A549 treated with AZD2906 at 1 μM for 4 hours (cell line): ENCODE measurements around the gene CSNK2B. TPM values are rescaled to one million over a fixed set of nuclear protein-coding genes. Genes with fewer than 3 reads are reported as not detected.

Source experiments
- total RNA-seq: library from RNA; stranded (reverse); fragments of 200-300 nt; extraction: Qiagen RNA extraction; gene quantifications from 5 replicates; pipeline ENCODE4 v1.2.3, GENCODE V29; 2022

Gene CSNK2B
- total RNA-seq = 169 to 183 TPM (median 179 TPM) in 5 replicates

DNA sequence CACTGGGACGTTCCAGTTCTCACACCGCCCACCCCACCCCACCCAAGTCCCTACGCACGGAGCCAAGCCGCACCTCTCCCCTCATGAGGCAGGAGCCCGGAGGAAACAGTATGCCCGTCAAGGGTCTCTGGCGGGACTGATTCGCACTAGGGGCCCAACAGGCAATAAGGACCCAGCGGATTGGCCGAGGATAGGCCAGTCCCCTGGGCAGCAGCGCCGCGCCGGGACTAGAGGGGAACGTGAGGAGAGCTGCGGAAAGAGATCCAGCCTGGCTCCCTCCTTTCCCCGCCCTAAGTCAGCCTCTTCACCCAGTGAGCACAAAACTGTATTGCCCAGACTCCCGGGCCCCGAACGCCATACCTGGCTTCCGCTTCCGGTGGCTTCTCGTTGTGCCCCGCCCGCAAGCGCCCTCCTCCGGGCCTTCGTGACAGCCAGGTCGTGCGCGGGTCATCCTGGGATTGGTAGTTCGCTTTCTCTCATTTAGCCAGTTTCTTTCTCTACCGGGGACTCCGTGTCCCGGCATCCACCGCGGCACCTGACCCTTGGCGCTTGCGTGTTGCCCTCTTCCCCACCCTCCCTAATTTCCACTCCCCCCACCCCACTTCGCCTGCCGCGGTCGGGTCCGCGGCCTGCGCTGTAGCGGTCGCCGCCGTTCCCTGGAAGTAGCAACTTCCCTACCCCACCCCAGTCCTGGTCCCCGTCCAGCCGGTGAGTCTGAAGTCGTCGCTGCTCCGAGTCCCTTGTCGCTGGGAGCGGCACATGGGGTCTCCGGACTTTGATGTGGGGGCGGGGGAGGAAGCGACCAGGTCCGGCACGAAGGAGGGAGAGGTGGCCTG lies at the start of gene CSNK2B:
CSNK2B (plus strand) TSS at position 580 of the 836 bp plus-strand sequence. CDS start 752 bp downstream, outside the sequence.

DNA sequence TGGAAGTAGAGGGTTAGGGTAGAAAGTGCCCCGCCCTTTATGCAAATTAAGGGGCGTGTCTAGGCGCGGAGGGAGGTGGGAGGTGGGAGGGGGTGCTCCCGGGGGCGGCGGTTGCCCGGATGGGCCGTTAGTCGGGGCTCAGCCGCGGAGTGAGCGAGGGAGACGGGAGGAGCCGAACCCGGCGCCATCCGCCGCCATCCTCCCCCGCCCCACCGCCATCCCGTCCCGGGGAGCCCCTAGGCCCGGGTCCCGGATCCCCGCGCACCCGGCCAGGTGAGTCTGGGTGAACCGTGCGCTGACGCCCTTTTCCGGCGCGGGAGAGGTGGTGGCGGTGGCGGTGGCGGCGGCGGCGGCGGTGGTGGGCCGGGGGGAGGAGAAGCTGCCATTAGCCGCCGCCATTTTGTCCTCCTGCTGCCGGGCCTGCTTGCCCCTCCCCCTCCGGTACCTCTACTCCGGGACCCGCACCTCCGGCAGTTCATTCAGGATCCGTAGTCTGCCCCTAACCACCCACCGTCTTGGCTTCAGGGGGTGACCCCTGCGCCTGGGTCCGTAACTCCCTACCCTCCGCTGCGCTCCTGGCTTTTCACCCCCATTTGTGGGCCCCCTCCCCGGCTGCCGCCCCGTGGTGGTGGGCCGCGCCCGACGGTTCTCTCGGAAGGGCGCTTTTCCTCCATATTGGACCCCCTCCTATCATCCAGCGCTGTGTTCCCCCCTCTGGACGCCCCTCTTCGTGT lies 45.1 kb upstream of the CSNK2B start, which contains the start of gene PRRC2A:
PRRC2A (plus strand) TSS at position 130 of the 734 bp plus-strand sequence. CDS start 2,075 bp downstream, outside the sequence.

DNA sequence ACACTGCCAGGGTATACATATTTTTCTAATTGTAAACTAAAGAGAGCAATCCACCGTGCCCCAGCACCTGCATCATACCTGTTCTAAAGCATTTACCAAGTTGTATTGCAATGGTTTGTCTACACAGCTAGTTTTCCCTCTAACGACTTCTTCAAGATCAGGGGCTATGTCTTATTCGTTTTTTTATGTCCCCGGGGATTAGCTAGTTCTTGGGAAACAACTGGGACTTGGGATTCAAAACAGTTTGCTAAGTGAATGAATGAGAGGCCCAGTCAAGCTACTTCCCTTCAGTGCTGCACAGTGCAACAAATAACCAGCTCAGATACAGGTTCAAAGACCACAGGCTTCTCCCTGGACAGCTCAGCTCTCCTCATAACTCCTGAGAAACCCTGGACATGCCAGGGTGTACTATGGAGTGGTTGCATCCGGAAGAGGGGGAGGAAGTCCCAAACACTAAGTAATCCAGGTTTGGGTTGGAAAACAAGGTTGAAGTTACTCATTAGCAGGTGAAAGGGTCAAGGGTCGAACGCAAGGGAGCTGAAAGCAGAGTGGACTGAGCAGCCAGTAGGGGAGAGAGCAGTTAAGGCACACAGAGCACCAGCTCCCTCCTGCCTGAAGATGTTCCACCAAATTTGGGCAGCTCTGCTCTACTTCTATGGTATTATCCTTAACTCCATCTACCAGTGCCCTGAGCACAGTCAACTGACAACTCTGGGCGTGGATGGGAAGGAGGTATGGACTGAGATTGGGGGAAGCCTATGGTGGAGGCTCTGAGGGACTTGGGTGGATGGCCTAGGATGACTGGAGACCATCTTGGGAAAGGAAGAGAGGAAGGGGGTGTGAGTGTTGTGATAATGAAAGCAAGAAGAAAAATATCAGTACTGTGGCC lies 10.3 kb upstream of the CSNK2B start, which contains the start of gene APOM:
APOM (plus strand) TSS at position 546 of the 889 bp plus-strand sequence; CDS start at position 619, 73 bp downstream.

DNA sequence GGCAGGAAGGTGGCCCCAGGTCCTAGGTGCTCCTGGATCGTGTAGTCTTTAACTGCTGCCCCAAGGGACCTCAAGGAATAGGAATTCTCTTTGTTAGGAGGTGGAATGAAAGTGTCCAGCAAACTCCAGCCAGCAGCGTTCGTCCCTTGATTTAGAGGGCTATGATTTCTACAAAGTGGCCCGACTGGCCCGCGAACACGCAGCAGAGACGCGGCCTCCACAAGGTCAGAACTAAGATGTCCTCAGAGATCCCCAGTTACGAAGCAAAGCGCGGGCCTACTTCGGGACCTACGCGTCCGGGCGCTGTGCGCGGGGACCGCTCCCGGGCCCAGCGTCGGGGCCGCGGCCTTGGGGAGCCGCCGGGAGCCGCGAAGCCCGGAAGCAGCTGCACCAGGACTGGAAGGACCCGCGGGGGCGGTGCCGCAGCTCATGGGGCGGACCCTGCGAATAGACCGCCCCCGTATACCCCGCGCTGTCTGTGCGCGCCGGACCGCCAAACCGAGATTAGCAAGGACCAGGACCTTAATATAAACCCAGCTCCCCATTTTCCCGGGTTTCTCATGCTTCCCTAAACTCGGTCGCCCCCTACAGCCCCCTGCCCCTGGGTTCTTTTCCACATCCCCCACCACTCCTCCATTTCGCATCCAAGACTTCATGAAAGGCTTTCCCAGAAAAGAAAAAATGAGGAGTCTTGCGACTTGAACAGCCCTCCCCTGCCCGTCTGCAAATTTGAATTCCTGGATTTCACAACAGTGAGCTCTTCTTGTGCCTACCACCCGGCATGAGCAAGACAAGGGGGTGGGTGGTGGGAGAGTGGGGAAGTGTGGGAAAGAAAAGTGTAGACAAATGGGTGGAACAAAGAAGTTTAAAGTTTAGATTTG lies 5.3 kb upstream of the CSNK2B start, which contains the start of gene C6orf47:
C6orf47 (minus strand) TSS at position 398 of the 881 bp plus-strand sequence. CDS start 831 bp downstream, outside the sequence.

DNA sequence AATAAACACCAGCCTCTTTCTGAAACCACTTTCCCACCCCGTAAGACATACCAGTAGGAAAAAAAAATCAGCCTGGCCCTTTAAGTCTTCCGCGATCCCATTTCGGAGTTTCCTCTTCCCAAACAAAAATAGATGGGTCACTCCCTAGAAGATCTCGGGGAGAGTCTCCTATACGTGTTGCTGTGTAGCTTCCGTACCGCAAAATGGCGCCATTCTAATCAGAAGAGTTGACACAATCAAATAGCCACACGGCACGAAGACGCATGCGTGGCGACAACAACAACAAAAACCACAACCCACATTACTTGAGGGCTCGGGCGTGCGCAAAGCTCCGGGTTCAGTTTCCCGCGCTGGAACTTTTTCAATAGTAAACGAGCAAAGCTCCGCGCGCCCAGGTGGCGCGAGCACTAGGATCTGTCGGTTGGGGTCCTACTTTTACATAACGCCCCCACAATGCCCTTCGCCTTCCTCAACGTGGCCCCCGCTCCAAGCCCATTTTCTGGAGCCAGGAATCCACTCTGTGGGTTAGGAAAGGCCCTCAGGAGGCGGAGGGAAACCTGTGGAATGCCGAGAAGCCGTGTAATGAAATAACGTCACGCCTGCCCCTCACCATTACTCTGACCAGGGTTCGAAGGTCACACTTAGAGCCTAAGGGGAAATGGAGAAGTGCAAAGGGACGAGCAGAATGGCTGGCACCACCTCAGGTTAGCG lies 935 bp upstream of the CSNK2B start, which contains the start of gene GPANK1:
GPANK1 (minus strand) TSS at position 208 of the 711 bp plus-strand sequence. CDS start 519 bp downstream, outside the sequence.

DNA sequence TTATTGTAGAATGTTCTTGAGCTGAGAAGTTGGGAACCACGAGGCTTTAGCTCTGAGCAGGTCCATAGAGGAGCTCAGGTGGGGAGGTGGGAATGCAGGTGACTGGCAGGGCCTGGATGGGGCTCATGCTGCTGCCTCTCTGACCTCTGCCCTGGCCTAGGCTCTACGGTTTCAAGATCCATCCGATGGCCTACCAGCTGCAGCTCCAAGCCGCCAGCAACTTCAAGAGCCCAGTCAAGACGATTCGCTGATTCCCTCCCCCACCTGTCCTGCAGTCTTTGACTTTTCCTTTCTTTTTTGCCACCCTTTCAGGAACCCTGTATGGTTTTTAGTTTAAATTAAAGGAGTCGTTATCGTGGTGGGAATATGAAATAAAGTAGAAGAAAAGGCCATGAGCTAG lies 3.8 kb downstream of the CSNK2B start, which contains the start of gene LY6G5B:
LY6G5B (plus strand) TSS at position 301 of the 400 bp plus-strand sequence. CDS start 975 bp downstream, outside the sequence.

DNA sequence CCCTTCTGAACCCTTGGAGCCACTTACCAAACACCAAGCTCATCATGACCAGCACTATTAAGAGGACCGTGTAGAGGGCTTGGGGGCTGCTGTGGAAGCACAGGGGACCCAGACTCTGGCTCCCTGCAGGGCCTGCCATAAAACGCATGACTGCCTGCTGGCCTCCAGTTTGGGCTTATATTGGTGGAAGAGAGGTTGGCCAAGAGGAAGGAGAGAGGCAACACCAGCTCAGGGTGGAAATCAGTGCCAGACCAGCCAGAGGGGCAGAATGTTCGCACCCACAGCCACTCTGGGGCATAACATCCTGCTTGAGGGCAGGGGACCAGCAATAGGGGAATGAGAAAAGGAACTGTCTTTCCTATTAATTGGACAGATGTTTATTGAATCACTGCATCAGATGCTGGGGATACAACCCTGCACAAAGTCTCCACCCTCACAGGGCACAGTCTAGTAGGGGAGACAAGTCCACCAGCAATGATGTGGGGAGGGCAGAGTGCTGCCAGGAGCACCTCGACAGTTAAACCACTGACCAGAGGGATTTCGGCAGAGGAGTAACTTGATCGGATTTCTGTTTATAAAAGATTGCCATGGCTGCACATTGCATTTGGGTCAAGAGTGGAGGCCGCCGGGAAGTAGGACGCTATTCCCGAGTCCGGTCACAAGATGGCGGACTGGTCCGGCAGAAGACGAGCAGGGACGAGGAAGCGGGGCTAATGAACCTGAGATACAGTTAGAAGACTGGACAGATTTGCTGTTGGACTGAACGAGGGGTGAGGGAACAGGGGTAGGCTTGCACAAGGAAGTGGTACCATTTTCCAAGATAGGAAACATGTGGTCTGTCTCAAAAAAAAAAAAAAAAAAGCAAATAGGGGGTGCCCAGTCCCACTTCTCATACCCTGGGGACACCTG lies 14.6 kb downstream of the CSNK2B start, which contains the start of gene LY6G5C:
LY6G5C (minus strand) TSS at position 842 of the 909 bp plus-strand sequence; CDS start at position 148, 694 bp downstream.

DNA sequence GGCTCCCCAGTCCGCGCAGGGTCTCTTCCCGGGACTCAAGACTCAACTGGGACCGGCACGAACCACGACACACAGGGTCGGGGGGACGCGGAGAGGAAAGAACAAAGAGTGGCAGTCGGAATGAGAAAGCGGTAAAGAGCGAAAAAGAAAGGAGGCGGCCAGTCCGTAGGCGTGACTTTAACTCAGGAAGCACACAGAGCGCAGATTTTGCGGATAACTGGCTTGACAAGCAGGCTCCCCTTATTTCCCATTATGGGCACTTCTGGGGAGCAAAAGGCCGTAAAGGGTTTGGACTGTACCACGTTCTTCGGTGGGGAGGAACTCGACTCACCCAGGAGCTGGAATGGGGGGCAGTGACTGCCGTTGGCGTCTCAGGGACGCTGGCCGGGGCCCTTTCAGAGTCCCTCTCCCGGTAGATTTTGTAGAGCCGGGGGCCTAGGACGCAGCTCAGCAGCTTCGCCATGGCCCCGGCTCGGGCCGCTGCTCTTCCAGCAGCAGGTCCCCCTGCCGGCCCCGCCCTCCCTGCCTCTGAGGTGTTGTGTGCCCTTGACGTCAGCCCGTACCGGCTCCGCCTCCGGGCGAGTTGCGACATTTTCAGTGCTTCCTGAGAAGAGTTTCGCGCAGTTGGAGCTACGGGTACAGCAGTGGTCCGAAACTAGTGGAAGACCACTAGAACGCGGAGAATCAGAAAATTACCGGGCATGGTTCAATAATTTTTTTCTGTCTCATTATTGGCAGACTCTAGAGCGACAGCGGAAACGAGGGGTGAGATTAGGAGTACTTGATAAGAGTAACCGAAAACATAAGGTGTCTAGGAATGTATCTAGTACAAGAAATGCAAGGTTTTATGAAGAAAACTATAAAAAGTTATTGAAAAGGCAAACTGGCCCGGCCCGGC lies 37.2 kb downstream of the CSNK2B start, which contains the start of gene ABHD16A:
ABHD16A (minus strand) TSS at position 506 of the 898 bp plus-strand sequence; CDS start at position 463, 43 bp downstream.

DNA sequence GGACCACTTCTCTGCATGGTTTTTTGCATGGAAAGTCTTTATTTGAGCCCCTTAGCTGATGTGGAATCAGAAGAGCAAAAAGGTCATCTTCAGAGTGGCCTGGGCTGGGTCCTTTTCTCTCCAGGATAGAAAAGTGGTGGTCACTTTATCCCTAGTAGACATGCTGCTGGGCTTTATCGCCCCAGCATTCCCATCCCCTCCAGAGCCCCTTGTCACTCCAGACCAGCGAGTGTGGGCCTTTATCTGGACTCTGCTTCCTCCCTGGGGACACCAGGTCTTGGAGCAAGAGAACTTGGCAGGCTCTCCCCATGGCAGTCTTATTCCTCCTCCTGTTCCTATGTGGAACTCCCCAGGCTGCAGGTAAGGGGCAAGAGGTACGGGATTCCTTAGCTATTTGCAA lies 40.7 kb downstream of the CSNK2B start, which contains the start of gene LY6G6F:
LY6G6F (plus strand) TSS at position 268 of the 400 bp plus-strand sequence; CDS start at position 309, 41 bp downstream.

DNA sequence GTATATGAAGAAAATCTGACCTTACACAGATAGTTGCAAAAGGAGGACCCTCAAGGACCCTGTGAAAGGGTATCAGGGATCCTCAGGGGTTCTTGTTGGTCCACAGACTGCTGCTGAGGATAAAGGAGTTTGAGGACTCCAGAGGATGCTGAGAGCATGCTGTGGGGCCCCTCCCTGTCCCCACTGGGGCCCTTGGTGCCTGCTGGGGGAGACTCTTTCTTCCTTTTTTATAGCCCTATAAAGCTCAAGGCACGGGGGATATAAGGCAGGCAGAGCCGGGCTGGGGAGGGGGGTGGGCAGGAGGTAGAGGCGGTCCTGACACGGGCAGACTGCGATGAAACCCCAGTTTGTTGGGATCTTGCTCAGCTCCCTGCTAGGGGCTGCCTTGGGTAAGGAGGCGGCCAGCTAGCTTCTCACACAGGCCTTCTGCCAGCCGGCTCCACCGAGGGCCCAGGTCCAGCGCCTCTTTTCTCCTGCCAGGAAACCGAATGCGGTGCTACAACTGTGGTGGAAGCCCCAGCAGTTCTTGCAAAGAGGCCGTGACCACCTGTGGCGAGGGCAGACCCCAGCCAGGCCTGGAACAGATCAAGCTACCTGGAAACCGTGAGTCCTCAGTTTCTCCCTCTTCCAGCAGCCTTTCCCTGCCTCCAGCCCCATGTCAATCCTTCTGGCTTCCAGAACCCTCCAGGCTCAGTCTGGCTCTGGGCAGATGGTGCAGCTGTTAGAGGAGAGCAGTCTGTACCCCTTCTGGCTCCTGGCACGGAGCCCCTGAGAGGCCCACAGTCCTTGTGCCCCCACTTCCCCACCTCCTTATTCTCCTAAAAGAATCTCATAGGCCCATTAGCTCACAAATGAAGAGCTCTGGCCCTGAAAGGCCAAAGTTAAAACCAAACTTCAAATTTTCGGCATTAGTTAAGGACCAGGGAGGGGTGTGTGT lies 49.4 kb downstream of the CSNK2B start, which contains the start of gene LY6G6D:
LY6G6D (plus strand) TSS at position 327 of the 937 bp plus-strand sequence; CDS start at position 335, 8 bp downstream.

Other genes starting within 250 kb of the CSNK2B start
- 5.8 to 6.5 TPM (median 6.2 TPM) in 5 replicates for gene MICB, start 167.9 kb upstream of the CSNK2B start, total RNA-seq
- not detected in 5 replicates for gene MCCD1, start 137.1 kb upstream of the CSNK2B start, total RNA-seq
- gene DDX39B, start 124.1 kb upstream of the CSNK2B start, total RNA-seq = 340 to 418 TPM (median 347 TPM) in 5 replicates
- 0.62 to 1.1 TPM (median 0.93 TPM) in 5 replicates for gene ATP6V1G2, start 119.5 kb upstream of the CSNK2B start, total RNA-seq
- 9.5 to 13.0 TPM (median 12.6 TPM) in 5 replicates for gene NFKBIL1, start 118.5 kb upstream of the CSNK2B start, total RNA-seq
- gene LTA, start 93.8 kb upstream of the CSNK2B start, total RNA-seq = 0.07 to 0.23 TPM (median 0.08 TPM) in 3 of 5 replicates, not detected in the others
- gene TNF, start 90.5 kb upstream of the CSNK2B start, total RNA-seq = 0.07 to 0.08 TPM in 2 of 5 replicates, not detected in the others
- gene LTB, start 83.7 kb upstream of the CSNK2B start, total RNA-seq = 0.12 to 0.49 TPM (median 0.14 TPM) in 4 of 5 replicates, not detected in the other
- gene LST1, start 79.8 kb upstream of the CSNK2B start, total RNA-seq = 0.14 to 0.41 TPM (median 0.29 TPM) in 5 replicates
- gene NCR3, start 73.1 kb upstream of the CSNK2B start, total RNA-seq = not detected in 5 replicates
- not detected in 5 replicates for gene AIF1, start 50.8 kb upstream of the CSNK2B start, total RNA-seq
- 66.2 to 87.9 TPM (median 84.6 TPM) in 5 replicates for gene PRRC2A, start 45.4 kb upstream of the CSNK2B start, total RNA-seq
- 117 to 150 TPM (median 136 TPM) in 5 replicates for gene BAG6, start 13.4 kb upstream of the CSNK2B start, total RNA-seq
- gene APOM, start 10.2 kb upstream of the CSNK2B start, total RNA-seq = 2.9 to 3.7 TPM (median 3.1 TPM) in 5 replicates
- gene C6orf47, start 5.3 kb upstream of the CSNK2B start, total RNA-seq = 11.3 to 12.4 TPM (median 11.9 TPM) in 5 replicates
- gene GPANK1, start 1.1 kb upstream of the CSNK2B start, total RNA-seq = 7.8 to 11.3 TPM (median 10.1 TPM) in 5 replicates
- gene LY6G5B, start 3.9 kb downstream of the CSNK2B start, total RNA-seq = 2.7 to 4.2 TPM (median 3.2 TPM) in 5 replicates
- 1.2 to 1.7 TPM (median 1.4 TPM) in 5 replicates for gene LY6G5C, start 15.0 kb downstream of the CSNK2B start, total RNA-seq
- gene ABHD16A, start 37.2 kb downstream of the CSNK2B start, total RNA-seq = 14.2 to 17.5 TPM (median 16.7 TPM) in 5 replicates
- gene LY6G6F, start 40.8 kb downstream of the CSNK2B start, total RNA-seq = not detected in 5 replicates
- gene LY6G6D, start 49.3 kb downstream of the CSNK2B start, total RNA-seq = not detected in 5 replicates
- gene LY6G6C, start 55.7 kb downstream of the CSNK2B start, total RNA-seq = 0.08 to 0.14 TPM (median 0.09 TPM) in 3 of 5 replicates, not detected in the others
- gene MPIG6B, start 57.3 kb downstream of the CSNK2B start, total RNA-seq = not detected in 5 replicates
- gene DDAH2, start 63.2 kb downstream of the CSNK2B start, total RNA-seq = 25.2 to 32.8 TPM (median 28.6 TPM) in 5 replicates
- gene CLIC1, start 70.5 kb downstream of the CSNK2B start, total RNA-seq = 467 to 486 TPM (median 475 TPM) in 5 replicates
- 10.5 to 14.8 TPM (median 11.7 TPM) in 5 replicates for gene MSH5, start 73.9 kb downstream of the CSNK2B start, total RNA-seq
- 1.6 to 4.2 TPM (median 3.1 TPM) in 5 replicates for gene SAPCD1, start 96.6 kb downstream of the CSNK2B start, total RNA-seq
- gene VWA7, start 111.2 kb downstream of the CSNK2B start, total RNA-seq = 1.3 to 1.9 TPM (median 1.5 TPM) in 5 replicates
- gene VARS1, start 129.7 kb downstream of the CSNK2B start, total RNA-seq = 49.3 to 54.8 TPM (median 53.0 TPM) in 5 replicates
- 43.6 to 61.8 TPM (median 59.8 TPM) in 5 replicates for gene LSM2, start 140.9 kb downstream of the CSNK2B start, total RNA-seq
- gene HSPA1L, start 149.2 kb downstream of the CSNK2B start, total RNA-seq = 1.2 to 1.7 TPM (median 1.4 TPM) in 5 replicates
- 132 to 240 TPM (median 186 TPM) in 5 replicates for gene HSPA1A, start 149.5 kb downstream of the CSNK2B start, total RNA-seq
- 94.0 to 169 TPM (median 135 TPM) in 5 replicates for gene HSPA1B, start 161.7 kb downstream of the CSNK2B start, total RNA-seq
- 24.3 to 33.7 TPM (median 27.9 TPM) in 5 replicates for gene NEU1, start 196.7 kb downstream of the CSNK2B start, total RNA-seq
- gene SLC44A4, start 212.9 kb downstream of the CSNK2B start, total RNA-seq = 0.05 TPM in 3 of 5 replicates, not detected in the others
- gene EHMT2, start 231.6 kb downstream of the CSNK2B start, total RNA-seq = 21.5 to 29.0 TPM (median 26.5 TPM) in 5 replicates
- gene ZBTB12, start 236.0 kb downstream of the CSNK2B start, total RNA-seq = 2.9 to 4.5 TPM (median 3.8 TPM) in 5 replicates